ENCODE results near the gene FOLR1. TPM values are rescaled to one million over a fixed set of nuclear protein-coding genes. Genes with fewer than 3 reads are reported as not detected.

The FOLR1 gene
- polyA plus RNA-seq, 3 donors: 50.6 to 57.0 (median 53.7) TPM

- DNase-seq (ENCODE audit: low read depth in 3 of 3, low spot score in 2 of 3): no peak
Measured at GRCh38 chr11:72233773-72234513, 42.0 kb downstream of the FOLR1 start.

- DNase-seq (ENCODE audit: low read depth in 3 of 3, low spot score in 2 of 3): no peak
Measured at GRCh38 chr11:72234514-72234830, 42.5 kb downstream of the FOLR1 start.

DNA sequence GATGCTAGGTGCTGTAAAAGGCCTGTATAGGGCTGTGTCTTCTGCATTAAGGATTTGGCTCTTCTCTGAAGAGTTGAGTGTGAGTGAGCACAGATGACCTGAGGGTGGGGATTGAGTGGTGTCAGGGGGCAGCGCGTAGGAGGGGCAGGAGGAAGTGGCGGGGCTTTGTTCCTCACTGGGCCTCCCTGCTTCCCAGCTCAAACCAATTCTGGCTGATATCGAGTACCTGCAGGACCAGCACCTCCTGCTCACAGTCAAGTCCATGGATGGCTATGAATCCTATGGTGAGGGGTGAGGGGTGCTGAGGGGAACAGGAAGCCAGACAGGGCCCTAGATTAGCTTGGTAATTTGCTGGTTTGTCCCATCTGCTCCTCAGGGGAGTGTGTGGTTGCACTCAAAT, 43.0 kb downstream of the FOLR1 start:
- no peak for DNase-seq (ENCODE audit: low read depth in 3 of 3, low spot score in 2 of 3)

GRCh38 chr11:72235351-72236057, 43.6 kb downstream of the FOLR1 start:
- no peak for DNase-seq (ENCODE audit: low read depth in 3 of 3, low spot score in 2 of 3)

- DNase-seq (ENCODE audit: low read depth in 3 of 3, low spot score in 2 of 3): no peak
Measured at GRCh38 chr11:72236083-72236697, 44.2 kb downstream of the FOLR1 start.

DNA sequence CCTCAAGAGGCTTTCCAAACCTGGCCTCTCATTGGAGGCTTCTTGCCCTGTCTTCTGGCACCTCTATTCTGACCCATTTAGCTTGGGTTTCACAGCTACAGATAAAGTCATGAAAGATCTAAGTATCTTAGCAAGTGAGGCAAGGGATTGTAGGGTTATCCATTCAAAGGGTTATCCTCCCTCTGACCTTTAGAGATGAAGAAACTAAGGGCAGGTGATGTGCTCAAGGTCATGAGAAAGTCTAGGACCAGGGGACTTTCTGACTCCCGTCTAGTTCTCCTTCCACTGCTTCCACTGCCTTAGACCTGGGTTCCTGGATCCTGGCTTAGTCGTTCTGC, 44.8 kb downstream of the FOLR1 start:
- no peak for DNase-seq (ENCODE audit: low read depth in 3 of 3, low spot score in 2 of 3)

DNA sequence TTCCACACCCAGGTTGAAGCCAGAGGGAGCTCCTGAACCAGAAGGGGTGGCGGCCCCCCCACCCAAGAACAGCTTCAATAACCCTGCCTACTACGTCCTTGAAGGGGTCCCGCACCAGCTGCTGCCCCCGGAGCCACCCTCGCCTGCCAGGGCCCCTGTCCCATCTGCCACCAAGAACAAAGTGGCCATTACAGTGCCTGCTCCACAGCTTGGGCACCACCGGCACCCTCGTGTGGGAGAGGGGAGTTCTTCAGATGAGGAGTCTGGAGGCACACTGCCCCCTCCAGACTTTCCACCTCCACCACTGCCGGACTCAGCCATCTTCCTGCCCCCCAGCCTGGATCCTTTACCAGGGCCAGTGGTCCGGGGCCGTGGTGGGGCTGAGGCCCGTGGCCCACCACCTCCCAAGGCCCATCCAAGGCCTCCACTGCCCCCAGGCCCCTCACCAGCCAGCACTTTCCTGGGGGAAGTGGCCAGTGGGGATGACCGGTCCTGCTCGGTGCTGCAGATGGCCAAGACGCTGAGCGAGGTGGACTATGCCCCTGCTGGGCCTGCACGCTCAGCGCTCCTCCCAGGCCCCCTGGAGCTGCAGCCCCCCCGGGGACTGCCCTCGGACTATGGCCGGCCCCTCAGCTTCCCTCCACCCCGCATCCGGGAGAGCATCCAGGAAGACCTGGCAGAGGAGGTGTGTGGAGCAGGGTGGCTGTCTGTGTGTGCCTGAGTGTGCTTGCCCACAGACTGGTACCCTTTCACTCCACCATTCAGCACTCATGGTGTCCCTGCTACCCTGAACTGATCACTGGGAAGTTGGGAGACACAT, 45.4 kb downstream of the FOLR1 start:
- no peak for DNase-seq (ENCODE audit: low read depth in 3 of 3, low spot score in 2 of 3)

- no peak for DNase-seq (ENCODE audit: low read depth in 3 of 3, low spot score in 2 of 3)
Measured at GRCh38 chr11:72238040-72238450, 46.1 kb downstream of the FOLR1 start.

DNA sequence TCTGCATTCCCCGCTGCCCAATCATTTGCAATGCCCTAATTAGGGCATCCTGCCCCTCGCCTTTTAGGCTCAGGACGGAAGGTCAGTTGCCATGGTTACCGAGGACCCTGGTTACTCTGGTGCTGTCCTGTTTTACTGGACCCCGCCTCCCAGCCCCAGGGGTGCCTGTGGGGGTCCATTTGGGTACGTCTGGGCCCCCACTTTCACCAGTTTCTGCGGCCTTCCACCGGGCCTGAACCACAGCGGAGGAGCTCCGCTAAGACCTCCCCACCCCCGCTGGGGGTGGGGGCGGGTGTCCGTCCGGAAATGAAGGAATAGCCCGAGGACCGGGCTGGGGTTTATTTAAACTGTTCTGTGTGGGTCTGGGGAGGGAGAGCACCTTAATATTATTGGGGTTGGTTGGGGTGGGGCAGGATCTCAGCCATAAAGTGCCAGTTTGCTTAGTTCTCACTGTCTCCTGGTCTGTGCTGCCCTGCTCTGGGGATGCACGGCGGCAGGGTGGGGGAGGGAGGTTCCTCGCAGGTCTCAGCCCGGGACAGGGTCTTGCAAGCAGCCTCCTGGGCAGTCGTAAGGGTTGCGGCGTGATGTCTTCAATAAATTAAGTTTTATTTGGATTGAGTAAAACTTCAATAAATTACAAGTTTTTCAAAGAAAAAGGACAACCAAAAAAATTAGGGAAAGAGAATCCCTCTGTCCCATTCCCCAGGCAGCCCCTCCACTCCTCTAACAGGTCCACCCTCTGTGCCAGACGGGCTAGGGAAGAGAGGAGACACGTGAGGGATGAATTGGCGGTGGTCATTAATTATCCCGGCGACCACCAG, 46.8 kb downstream of the FOLR1 start:
- no peak for DNase-seq (ENCODE audit: low read depth in 3 of 3, low spot score in 2 of 3)

DNA sequence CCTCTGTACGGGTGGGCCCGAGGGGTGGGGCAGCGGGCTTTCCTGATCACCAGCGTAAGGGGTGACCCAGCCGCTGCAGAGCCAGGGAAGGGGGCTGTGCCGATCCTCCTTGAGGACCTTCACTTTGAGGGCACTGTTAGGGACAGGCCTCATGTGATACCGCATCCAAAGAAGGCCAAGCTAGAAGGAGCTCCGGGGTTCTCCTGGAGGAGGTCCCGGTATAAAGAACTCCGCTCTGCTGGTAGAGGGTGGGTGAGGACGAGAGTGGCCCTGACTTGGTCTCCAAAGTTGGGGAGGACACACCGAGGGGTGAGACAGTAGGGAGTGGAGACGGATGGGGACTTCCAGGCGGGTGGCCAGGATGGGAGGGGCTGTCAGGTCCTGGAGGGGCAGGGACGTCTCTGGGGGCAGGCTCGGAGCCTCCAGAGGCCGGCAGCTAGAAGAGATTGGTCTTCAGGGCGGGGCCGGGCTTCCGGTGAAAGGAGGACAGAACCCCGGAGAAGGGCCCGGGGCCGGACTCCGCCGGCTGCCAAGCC, 47.4 kb downstream of the FOLR1 start:
- no peak for DNase-seq (ENCODE audit: low read depth in 3 of 3, low spot score in 2 of 3)

GRCh38 chr11:72239849-72240460, 48.0 kb downstream of the FOLR1 start:
- no peak for DNase-seq (ENCODE audit: low read depth in 3 of 3, low spot score in 2 of 3)

DNA sequence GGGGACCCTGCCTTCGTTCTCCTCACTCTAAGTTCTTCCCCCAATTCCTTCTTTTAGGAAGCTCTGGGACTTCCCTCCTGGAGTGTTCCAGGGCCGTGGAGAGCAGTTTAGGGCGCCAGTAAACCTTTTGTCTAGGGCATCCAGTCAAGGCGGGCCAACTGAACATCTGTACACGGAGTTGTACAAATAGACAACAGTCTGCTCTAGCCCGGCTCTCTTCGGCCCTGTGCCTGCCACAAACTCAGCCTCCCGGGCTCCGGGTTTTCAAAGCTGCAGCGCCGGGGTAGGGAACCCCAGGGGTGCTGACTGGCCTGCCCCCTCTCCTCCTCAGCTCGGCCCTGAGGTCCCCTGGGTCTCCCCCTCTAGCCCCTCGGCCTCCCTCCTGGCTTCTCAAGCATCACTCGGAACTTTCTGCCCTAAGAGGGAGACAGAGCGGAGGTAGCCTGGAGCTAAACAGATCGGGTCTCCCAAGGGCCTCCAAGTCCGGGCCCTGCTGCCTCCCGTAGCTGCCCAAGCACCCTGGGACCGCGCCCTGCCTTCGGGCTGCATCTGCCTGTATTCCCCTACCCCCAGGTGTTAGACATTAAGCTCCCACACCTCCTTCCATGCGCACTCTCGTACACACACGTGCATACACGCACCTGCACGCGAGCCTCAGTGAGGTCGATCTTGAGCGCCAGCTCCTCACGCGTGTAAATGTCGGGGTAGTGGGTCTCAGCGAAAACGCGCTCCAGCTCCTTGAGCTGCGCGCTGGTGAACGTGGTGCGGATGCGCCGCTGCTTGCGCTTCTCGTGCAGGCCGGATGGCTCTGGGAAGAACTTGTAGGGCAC, 48.7 kb downstream of the FOLR1 start:
- no peak for DNase-seq (ENCODE audit: low read depth in 3 of 3, low spot score in 2 of 3)

DNA sequence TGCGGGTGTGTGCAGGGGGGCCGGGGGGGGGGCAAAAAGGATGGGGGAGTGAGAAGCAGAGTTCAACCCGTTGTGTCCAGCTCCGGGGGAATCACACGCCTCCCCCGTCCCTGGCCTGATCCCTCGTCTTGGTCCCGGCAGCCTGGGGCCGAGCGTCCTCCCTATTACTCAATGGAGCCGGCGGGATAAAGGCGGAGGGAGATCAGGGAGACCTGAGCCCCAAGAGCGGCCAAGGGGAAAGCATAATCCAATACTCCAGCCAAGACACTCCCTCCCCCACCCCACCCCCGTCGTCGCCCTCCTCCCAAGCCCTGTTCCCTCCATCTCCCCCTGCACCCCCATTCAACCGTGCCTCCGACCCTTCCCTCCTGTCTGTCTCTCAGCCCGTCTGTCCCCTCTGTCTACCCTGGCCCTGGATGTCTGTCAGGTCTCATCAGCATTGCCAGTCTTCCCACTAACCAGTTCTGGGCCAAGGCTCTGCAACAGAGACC, 49.4 kb downstream of the FOLR1 start:
- no peak for DNase-seq (ENCODE audit: low read depth in 3 of 3, low spot score in 2 of 3)

DNA sequence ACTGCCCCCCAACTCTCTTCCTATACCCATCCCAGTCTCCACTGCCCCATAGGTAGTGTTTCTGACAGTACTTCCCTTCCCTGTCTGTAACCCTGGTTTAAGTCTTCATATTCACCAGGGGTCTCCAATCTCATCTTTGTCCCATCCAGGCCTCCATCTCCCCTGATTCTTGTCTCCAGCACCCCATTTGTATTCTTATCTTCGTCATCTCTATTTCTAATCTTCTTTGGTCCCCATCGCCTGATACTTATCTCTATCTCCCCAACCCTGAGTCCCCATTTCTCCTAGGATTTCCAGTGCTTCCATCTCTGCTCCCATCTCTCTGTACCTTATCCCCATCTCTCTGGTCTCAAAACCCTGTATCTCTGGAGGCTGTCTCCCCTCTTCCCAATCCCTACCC, 50.2 kb downstream of the FOLR1 start:
- no peak for DNase-seq (ENCODE audit: low read depth in 3 of 3, low spot score in 2 of 3)

GRCh38 chr11:72243173-72244059, 51.5 kb downstream of the FOLR1 start:
- no peak for DNase-seq (ENCODE audit: low read depth in 3 of 3, low spot score in 2 of 3)

GRCh38 chr11:72244060-72244360, 52.1 kb downstream of the FOLR1 start, which contains the start of gene PHOX2A:
Gene PHOX2A, minus strand, starts transcription at chr11:72244176. Its CDS starts 172 bp downstream, at chr11:72244004.
- no peak for DNase-seq (ENCODE audit: low read depth in 3 of 3, low spot score in 2 of 3)

GRCh38 chr11:72244361-72245262, 52.7 kb downstream of the FOLR1 start:
- no peak for DNase-seq (ENCODE audit: low read depth in 3 of 3, low spot score in 2 of 3)

Measured in right renal cortex interstitium (tissue), 3 donors.